Fibroblast of villous mesenchyme (primary cell): ENCODE data around the gene APOC4. TPM values are rescaled to one million over a fixed set of nuclear protein-coding genes. Genes with fewer than 3 reads are reported as not detected.
"Not testable (repeated sequence)": the region's sequence is repeated elsewhere in the genome, so short reads cannot be mapped to it uniquely, and the experiment has no call there.

Source experiments
- DNase-seq: peaks from one replicate; pipeline ENCODE4 v3.0.0-alpha.2; 2010; ENCODE audit warnings: low read depth
- H3K4me3 ChIP-seq: 2 replicates; pipeline ENCODE4 v1.5.1; 2011; ENCODE audit warnings: low read depth, mild to moderate bottlenecking, low read length
- total RNA-seq: library from RNA; depleted of rRNA; stranded (reverse); fragments of >200 nt; gene quantifications from 2 replicates; pipeline ENCODE4 v1.2.3, GENCODE V29; 2012
- TF ChIP-seq, protein P1 (sequence below): IDR thresholded peaks from 2 replicates; pipeline ENCODE4 v1.5.1; 2012; ENCODE audit warnings: low read depth, mild to moderate bottlenecking, low read length; ENCODE audit not compliant: insufficient read depth

Gene APOC4
- total RNA-seq, 1 donor, result not detected

DNA sequence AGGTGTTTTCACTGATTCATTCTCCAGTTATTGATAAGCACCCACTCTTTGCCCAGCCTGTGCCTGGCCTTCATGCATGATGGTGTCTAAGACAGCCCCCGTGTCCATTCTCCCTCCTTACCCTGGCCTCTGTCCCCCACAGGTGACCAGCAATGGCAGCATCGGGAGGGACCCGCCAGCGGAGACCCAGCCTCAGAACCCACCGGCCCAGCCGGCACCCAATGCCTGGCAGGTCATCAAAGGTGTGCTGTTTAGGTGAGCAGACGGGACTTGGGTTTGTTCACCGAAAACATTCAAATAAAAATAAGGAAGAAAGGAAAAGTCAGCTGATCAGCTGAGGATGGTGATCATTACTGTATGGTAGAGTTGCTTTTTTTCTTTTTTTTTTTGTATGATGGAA lies 19.8 kb downstream of the APOC4 start:
- no peak for DNase-seq
- no peak overlapping the region for H3K4me3 ChIP-seq
- TF ChIP-seq, protein P1, sequence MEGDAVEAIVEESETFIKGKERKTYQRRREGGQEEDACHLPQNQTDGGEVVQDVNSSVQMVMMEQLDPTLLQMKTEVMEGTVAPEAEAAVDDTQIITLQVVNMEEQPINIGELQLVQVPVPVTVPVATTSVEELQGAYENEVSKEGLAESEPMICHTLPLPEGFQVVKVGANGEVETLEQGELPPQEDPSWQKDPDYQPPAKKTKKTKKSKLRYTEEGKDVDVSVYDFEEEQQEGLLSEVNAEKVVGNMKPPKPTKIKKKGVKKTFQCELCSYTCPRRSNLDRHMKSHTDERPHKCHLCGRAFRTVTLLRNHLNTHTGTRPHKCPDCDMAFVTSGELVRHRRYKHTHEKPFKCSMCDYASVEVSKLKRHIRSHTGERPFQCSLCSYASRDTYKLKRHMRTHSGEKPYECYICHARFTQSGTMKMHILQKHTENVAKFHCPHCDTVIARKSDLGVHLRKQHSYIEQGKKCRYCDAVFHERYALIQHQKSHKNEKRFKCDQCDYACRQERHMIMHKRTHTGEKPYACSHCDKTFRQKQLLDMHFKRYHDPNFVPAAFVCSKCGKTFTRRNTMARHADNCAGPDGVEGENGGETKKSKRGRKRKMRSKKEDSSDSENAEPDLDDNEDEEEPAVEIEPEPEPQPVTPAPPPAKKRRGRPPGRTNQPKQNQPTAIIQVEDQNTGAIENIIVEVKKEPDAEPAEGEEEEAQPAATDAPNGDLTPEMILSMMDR, result no peak

DNA sequence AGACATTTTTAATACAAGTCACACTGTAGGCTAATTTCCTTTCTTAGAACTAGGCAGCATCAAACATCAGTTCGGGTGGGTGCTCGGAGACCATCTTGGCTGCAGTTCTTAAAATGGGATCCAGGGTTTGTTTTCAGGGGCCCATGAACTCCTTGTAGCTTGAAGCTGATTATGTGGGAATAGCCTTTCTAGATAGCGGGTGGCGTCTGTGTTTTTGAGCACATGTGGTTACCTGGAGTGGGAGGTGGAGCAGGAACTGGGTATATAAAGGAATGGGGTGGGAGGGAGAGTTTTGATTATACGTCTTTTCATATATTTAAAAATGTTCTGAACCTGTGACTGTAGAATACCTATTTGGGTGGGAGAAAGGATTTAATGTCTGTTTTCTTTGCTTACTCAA lies 26.1 kb downstream of the APOC4 start:
- no peak overlapping the region for H3K4me3 ChIP-seq
- no peak for DNase-seq
- TF ChIP-seq, protein P1, result no peak

DNA sequence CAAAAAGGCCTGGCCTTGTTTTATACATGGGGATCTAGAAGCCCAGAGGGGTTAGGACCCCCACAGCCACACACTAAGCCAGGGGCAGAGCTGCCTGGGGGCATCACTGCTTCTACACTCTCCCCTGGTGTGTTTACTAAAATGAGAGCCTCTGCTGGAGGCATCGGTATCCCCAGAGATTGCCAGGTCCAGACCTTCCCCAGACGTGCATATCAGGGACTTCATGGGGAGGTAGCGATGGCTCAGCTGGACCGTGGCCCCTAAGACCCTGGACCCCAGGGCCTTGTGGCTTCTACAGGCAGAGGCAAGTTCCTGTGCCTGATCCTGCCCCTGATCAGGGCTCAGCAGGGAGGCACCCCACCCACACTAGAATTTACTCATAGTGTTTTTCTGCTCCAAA lies 26.6 kb downstream of the APOC4 start:
- TF ChIP-seq, protein P1, result no peak
- no peak for DNase-seq
- H3K4me3 ChIP-seq, result no peak overlapping the region

DNA sequence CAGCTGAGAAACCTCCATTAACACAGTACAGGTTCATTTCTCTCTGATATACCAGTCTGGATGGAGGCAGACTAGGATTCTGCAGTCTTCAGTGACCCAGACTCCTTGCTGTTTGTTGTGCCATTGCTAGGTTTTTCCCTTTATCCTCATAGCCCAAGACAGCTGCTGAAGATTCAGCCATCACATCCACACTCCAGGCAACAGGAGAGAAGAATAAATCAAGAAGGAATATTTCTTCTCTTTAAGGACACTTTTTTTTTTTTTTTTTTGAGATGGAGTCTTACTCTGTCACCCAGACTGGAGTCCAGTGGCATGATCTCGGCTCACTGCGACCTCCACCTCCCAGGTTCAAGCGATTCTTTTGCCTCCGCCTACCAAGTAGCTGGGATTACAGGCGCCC lies 27.4 kb downstream of the APOC4 start:
- TF ChIP-seq, protein P1, result no peak
- H3K4me3 ChIP-seq, result no peak overlapping the region
- no peak for DNase-seq

DNA sequence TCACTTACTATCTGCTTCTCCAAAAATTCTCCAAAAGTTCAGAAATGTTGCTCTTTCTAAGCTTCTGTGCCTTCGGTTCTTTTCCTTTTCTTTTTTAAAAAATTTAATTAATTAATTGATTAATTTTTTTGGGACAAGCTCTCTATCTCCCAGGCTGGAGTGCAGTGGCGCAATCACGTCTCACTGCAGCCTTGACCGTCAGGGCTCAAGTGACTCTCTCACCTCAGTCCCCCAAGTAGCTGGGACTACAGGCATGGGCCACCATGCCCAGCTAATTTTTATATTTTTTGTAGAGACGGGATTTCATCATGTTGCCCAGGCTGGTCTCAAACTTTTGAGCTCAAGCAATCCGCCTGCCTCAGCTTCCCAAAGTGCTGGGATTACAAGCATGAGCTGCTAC lies 29.4 kb downstream of the APOC4 start:
- H3K4me3 ChIP-seq, DNase-seq: not testable (repeated sequence)

DNA sequence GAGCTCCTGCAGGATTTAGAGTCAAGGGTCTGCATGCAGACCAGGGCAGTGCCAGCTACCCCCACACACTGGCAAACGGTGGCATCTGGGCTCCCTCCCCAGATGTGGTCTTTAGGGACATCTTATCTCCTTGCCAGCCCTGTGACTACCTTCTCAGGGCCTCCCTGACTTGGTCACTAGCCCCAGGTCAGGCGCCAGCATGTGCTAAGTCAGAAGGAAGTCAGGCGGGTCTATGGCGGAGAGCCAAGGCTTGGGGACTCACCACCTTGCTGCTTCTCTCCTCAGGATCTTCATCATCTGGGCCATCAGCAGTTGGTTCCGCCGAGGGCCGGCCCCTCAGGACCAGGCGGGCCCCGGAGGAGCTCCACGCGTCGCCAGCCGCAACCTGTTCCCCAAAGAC lies 30.8 kb downstream of the APOC4 start:
- TF ChIP-seq, protein P1, result no peak
- no peak overlapping the region for H3K4me3 ChIP-seq
- DNase-seq, result no peak

DNA sequence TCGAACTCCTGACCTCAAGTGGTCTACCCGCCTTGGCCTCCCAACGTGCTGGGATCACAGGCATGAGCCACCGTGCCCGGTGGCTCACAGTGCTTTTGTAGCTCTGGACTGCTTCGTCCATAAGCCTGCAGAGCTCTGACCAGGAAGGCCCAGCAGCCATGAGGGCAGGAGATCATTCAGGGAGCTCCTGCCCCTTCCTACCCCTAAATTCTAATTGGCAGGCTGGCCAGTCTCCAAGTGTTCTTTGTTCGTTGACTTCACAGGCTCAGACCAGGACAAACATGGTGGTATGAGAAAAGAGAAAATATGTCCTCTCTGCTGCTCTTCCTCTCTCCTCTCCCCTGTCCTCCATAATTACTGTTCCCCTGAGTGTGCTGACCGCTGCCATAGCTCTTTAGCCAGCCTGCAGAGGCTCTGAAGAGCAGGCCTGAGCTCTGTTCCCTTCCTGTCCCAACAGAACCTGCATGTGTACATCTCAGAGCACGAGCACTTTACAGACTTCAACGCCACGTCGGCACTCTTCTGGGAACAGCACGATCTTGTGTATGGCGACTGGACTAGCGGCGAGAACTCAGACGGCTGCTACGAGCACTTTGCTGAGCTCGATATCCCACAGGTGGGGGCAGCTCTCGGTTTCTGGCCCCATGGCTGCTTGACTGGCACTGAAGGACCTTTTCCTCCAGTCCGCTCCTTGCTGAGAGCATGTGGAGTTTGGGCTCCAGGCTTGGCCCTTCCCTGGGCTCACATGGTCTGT lies 32.1 kb downstream of the APOC4 start:
- no peak overlapping the region for H3K4me3 ChIP-seq
- TF ChIP-seq, protein P1, result no peak
- no peak for DNase-seq
